Spleen (tissue), 7 donors: ENCODE data around the gene PPP2R2D.

ENCODE experiments used
- CTCF ChIP-seq, 11 experiments: fragments of 200-600 bp in 7 of 11; fragments of 450-650 bp in 4 of 11; sonication (generic) in 4 of 11; IDR thresholded peaks in 8 of 11; conservative IDR thresholded peaks in 3 of 11; 1 replicate in 7 of 11; 2 replicates in 4 of 11; pipeline versions ENCODE4 v1.4.0 to v1.8.0; 2016 to 2021; ENCODE audit warnings: antibody characterized with exemption in 11 of 11, inconsistent platforms in 4 of 11, mild to moderate bottlenecking in 1 of 11
- POLR2A ChIP-seq, 3 donors: fragments of 450-650 bp; IDR thresholded peaks; one replicate each; pipeline ENCODE4 v1.5.1; 2017; ENCODE audit warnings: antibody characterized with exemption in 3 of 3, mild to moderate bottlenecking in 1 of 3
- POLR2AphosphoS5 ChIP-seq, 3 donors: sonication (generic); formaldehyde crosslinking; IDR thresholded peaks; one replicate each; pipeline ENCODE4 v1.5.1; 2017; ENCODE audit warnings: antibody characterized with exemption in 3 of 3
- donor health status: DM: no; HTN: no; CAD: no; lungs with moderate emphysema.
- donor health status: DM: no; HTN: no; CAD: no.
- donor health status: DM: no; HTN: no; CAD: no.

- TF ChIP-seq CTCF (IDR thresholded peaks at IDR 0.05 in 8 of 11, conservative IDR thresholded peaks at IDR 0.05 in 3 of 11) (no peak), POLR2A (IDR thresholded peaks at IDR 0.05) (no peak), POLR2AphosphoS5 (IDR thresholded peaks at IDR 0.05) (no peak)
Observed at GRCh38 chr10:131963811-131964210, 63.0 kb downstream of the PPP2R2D start.
